ENCODE data around the gene BCAP31. TPM values are rescaled to one million over a fixed set of nuclear protein-coding genes. Genes with fewer than 3 reads are reported as not detected.

BCAP31 gene
- total RNA-seq, 2 donors from 2014 or later = 217 to 295 TPM

DNA sequence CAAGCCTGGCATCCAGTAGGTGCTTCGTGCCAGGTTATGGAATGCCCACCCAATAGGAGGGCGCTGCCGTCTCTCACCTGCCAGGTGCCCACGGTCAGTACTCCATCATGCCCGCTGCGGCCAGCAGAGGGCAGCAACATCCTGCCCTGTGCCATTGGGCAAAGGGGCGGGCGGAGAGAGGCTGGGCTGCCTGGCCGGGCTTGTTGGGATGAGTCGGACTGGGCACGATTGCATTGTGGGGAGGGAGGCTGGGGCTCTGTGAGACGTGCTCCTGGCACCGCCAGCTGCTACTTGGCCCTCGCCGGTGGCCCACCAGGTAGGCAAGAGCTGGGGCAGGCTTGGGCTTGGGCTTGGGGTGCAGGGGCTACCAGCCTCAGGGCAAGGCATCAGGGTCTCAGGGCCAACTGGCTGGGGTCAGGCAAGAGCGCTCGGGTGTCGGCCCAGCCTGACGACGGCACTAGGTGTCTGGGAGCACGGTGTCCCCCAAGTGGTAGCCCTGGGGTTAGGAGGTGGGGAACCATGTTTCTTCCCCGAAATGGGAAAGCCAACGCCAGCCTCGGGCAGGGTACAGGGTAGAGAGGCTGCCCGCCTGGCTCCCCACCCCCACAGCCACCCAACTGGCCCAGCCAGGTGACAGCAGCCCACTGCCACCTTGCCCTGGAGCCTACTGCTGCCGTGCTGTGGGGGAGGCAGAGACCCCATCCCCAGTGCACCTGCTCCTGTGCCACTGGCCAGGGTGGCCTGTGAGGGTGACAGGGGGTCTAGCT is 40.0 kb upstream of the BCAP31 start, which contains the start of gene PLXNB3:
Gene PLXNB3, plus strand, starts transcription at position 261 of the 767 bp plus-strand sequence. CDS start 1,287 bp downstream, outside the sequence.
- Histone ChIP-seq H3K36me3 (no peaks in the 10 kb centered on the region), H3K4me1 (no peaks in the 10 kb centered on the region), H3K9me3 (no peaks in the 10 kb centered on the region), H3K9ac (ENCODE audit: low read depth in 2 of 2, low read length in 2 of 2) (peak within 1 kb of the TSS in 1 of 2 donors; percentile 7), H3K27ac (no peak within 1 kb of the TSS), H3K4me3 (no peak within 1 kb of the TSS), H3K27me3 (no peaks in the 10 kb centered on the region)
- intact Hi-C loops (cut with DNase I) = loop anchor here (5.0 kb wide), 1 partner anchor 188 kb away; no protein-coding TSS in a partner anchor
- DNase-seq = peak; percentile 87
- TF ChIP-seq, protein P1, sequence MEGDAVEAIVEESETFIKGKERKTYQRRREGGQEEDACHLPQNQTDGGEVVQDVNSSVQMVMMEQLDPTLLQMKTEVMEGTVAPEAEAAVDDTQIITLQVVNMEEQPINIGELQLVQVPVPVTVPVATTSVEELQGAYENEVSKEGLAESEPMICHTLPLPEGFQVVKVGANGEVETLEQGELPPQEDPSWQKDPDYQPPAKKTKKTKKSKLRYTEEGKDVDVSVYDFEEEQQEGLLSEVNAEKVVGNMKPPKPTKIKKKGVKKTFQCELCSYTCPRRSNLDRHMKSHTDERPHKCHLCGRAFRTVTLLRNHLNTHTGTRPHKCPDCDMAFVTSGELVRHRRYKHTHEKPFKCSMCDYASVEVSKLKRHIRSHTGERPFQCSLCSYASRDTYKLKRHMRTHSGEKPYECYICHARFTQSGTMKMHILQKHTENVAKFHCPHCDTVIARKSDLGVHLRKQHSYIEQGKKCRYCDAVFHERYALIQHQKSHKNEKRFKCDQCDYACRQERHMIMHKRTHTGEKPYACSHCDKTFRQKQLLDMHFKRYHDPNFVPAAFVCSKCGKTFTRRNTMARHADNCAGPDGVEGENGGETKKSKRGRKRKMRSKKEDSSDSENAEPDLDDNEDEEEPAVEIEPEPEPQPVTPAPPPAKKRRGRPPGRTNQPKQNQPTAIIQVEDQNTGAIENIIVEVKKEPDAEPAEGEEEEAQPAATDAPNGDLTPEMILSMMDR (IDR thresholded peaks at IDR 0.05) = peak; percentile 92

DNA sequence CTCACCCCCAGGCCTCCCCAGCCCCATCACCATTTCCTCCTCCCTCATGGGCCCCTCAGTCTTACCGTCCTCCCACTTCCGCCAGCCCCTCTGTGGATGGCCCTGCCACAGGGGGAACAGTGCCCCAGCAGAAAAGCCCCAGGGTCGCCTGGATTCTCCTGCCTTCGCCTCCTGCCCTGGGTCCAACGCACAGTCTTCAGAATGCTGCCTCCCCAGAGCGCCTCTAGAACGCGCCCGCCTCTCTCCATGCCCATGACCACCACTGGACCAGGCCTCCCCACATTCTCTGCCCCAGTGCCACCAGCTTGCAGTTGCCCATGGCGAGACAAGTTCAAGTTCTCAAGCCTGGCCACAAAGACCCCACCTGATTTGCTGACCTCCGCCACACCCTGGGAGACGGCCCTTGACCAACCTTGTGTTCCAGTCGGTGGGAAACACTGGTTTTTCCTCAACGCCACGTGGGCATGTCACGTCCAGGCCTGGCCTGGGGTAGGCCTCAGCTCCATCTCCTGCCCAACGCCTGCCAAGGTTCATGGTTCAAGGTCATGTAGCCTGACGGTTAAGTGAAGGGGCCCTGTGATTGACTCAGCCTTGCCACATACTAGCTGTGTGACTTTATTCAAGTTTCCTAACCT is 39.2 kb upstream of the BCAP31 start:
- Histone ChIP-seq H3K4me3 (no peak overlapping the region), H3K9ac (ENCODE audit: low read depth in 2 of 2, low read length in 2 of 2) (no peak overlapping the region), H3K27me3 (no peaks in the 10 kb centered on the region), H3K36me3 (no peaks in the 10 kb centered on the region), H3K9me3 (no peaks in the 10 kb centered on the region), H3K27ac (no peak overlapping the region), H3K4me1 (no peaks in the 10 kb centered on the region)
- intact Hi-C loops (cut with DNase I) = loop anchor here (5.0 kb wide), 1 partner anchor 189 kb away; no protein-coding TSS in a partner anchor
- TF ChIP-seq, protein P1 (IDR thresholded peaks at IDR 0.05) = no peak
- no peak for DNase-seq

DNA sequence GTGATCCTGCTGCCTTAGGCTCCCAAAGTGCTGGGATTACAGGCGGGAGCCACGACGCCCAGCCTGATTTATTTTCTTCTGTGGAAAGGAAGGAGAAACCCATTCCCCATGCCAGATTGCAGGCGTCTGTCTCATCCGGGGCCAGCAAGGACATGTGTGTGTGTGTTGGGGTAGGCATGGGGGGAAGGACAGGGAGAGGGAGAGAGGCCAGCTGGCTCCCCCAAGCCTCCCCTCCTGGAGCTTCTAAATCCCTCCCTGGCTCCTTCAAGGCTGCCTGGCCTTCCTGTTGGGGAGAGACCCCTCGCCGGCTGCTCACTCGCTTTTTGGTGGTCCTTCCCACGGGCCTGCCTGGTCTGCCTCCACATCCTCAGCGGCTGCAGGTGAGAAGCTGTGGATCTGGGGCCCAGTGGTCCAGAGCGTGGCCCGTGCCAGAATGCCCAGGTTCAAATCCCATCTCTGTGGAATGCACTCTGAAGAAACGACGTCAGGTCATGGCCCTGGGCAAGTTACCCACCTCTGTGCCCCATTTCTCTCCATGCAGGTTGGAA is 38.5 kb upstream of the BCAP31 start:
- H3K4me3 ChIP-seq = no peak overlapping the region
- TF ChIP-seq, protein P1 (IDR thresholded peaks at IDR 0.05) = no peak
- no peaks in the 10 kb centered on the region for H3K27me3 ChIP-seq
- no peaks in the 10 kb centered on the region for H3K9me3 ChIP-seq
- H3K27ac ChIP-seq = no peak overlapping the region
- DNase-seq = no peak
- H3K36me3 ChIP-seq = no peaks in the 10 kb centered on the region
- H3K9ac ChIP-seq (ENCODE audit: low read depth in 2 of 2, low read length in 2 of 2) = no peak overlapping the region
- intact Hi-C loops (cut with DNase I) = loop anchor here (5.0 kb wide), 1 partner anchor 190 kb away; no protein-coding TSS in a partner anchor
- no peaks in the 10 kb centered on the region for H3K4me1 ChIP-seq

DNA sequence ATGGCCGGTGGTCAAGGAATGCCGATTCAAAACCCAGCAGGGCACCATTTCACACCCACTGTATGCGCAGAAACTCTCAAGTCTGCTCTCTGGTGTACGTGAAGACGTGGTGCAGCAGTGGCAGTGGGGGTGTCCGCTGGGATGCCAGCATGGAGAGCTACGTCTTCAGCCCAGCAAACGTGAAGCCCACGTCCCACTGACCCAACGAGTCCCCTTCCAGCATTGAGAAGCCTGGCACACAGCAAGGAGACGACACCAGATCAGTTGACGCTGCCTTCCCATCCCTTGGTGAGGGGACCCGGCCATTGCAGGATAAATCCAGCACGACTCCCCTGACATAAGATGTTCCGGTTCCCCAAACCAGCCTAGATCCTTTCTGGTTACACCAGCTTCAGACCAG is 37.7 kb upstream of the BCAP31 start:
- H3K4me3 ChIP-seq = no peak overlapping the region
- H3K27ac ChIP-seq = no peak overlapping the region
- no peaks in the 10 kb centered on the region for H3K4me1 ChIP-seq
- no peak overlapping the region for H3K9ac ChIP-seq (ENCODE audit: low read depth in 2 of 2, low read length in 2 of 2)
- H3K27me3 ChIP-seq = no peaks in the 10 kb centered on the region
- DNase-seq = no peak
- TF ChIP-seq, protein P1 (IDR thresholded peaks at IDR 0.05) = no peak
- intact Hi-C loops (cut with DNase I) = loop anchor here (5.0 kb wide), 1 partner anchor 190 kb away; no protein-coding TSS in a partner anchor
- H3K9me3 ChIP-seq = no peaks in the 10 kb centered on the region
- no peaks in the 10 kb centered on the region for H3K36me3 ChIP-seq

DNA sequence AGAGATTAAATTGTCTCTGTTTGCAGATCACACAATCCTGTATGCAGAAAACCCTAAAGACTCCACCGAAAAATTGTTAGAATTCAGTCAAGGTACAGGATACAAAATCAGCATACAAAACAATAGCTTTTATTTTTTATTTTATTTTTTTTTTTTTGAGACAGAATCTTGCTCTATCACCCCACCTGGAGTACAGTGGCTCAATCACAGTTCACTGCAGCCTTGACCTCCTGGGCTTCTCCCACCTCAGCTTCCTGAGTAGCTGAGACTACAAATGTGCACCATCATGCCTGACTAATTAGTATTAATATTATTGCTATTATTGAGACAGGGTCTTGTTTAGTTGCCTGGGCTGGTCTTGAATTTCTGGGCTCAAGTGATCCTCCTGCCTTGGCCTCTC is 30.9 kb upstream of the BCAP31 start:
- TF ChIP-seq, protein P1 (IDR thresholded peaks at IDR 0.05) = no peak
- Histone ChIP-seq H3K4me3 (no peak overlapping the region), H3K27me3 (no peaks in the 10 kb centered on the region), H3K27ac (no peak overlapping the region), H3K4me1 (no peaks in the 10 kb centered on the region), H3K9me3 (no peaks in the 10 kb centered on the region), H3K36me3 (no peaks in the 10 kb centered on the region), H3K9ac (ENCODE audit: low read depth in 2 of 2, low read length in 2 of 2) (no peak overlapping the region)
- intact Hi-C loops (cut with DNase I) = no loop called here
- DNase-seq = no peak

Data from colonic mucosa (tissue), 4 donors.